ENCODE data around the gene TMEM178B. TPM values are rescaled to one million over a fixed set of nuclear protein-coding genes. Genes with fewer than 3 reads are reported as not detected.

The TMEM178B gene
- total and polyA plus RNA-seq, 8 donors: 0.16 to 5.6 (median 3.4) TPM

GRCh38 chr7:141312395-141312794, 238.5 kb downstream of the TMEM178B start:
- H3K4me1 ChIP-seq: no peaks in the 10 kb centered on the region
- no peak overlapping the region for H3K27ac ChIP-seq

GRCh38 chr7:141312828-141313521, 239.1 kb downstream of the TMEM178B start:
- no peak for TF ChIP-seq CTCF (IDR thresholded peaks at IDR 0.05)
- no peaks in the 10 kb centered on the region for H3K27me3 ChIP-seq
- no peak for ATAC-seq

More at GRCh38 chr7:141312395-141312794, 238.5 kb downstream of the TMEM178B start:
- ATAC-seq (no peak), DNase-seq (no peak)
- no peaks in the 10 kb centered on the region for H3K9me3 ChIP-seq
- intact Hi-C loops (cut with DNase I): no loop called here
- no peaks in the 10 kb centered on the region for H3K27me3 ChIP-seq
- no peaks in the 10 kb centered on the region for H3K36me3 ChIP-seq
- no peak overlapping the region for H3K4me3 ChIP-seq
- TF ChIP-seq CTCF (IDR thresholded peaks at IDR 0.05): no peak

GRCh38 chr7:141313896-141314295, 240.0 kb downstream of the TMEM178B start:
- intact Hi-C loops (cut with DNase I): no loop called here
- ATAC-seq (no peak), DNase-seq (no peak)
- Histone ChIP-seq H3K4me3 (no peak overlapping the region), H3K4me1 (no peaks in the 10 kb centered on the region), H3K36me3 (no peaks in the 10 kb centered on the region), H3K27ac (no peak overlapping the region), H3K27me3 (no peaks in the 10 kb centered on the region), H3K9me3 (no peaks in the 10 kb centered on the region)
- TF ChIP-seq CTCF (IDR thresholded peaks at IDR 0.05): no peak

More at GRCh38 chr7:141312828-141313521, 239.1 kb downstream of the TMEM178B start:
- Histone ChIP-seq H3K9me3 (no peaks in the 10 kb centered on the region), H3K27ac (no peak overlapping the region), H3K4me1 (no peaks in the 10 kb centered on the region), H3K4me3 (no peak overlapping the region), H3K36me3 (no peaks in the 10 kb centered on the region)
- no peak for DNase-seq
- intact Hi-C loops (cut with DNase I): no loop called here

GRCh38 chr7:141317033-141317585, 243.2 kb downstream of the TMEM178B start:
- no peak for TF ChIP-seq CTCF (IDR thresholded peaks at IDR 0.05)
- intact Hi-C loops (cut with DNase I): no loop called here
- Histone ChIP-seq H3K4me1 (no peaks in the 10 kb centered on the region), H3K27me3 (no peaks in the 10 kb centered on the region), H3K36me3 (no peaks in the 10 kb centered on the region), H3K27ac (no peak overlapping the region), H3K4me3 (no peak overlapping the region), H3K9me3 (no peaks in the 10 kb centered on the region)
- ATAC-seq (no peak), DNase-seq (no peak)

GRCh38 chr7:141320287-141320686, 246.4 kb downstream of the TMEM178B start:
- Histone ChIP-seq H3K4me3 (no peak overlapping the region), H3K9me3 (no peaks in the 10 kb centered on the region), H3K27ac (no peak overlapping the region), H3K36me3 (no peaks in the 10 kb centered on the region), H3K4me1 (no peaks in the 10 kb centered on the region), H3K27me3 (no peaks in the 10 kb centered on the region)
- no peak for TF ChIP-seq CTCF (IDR thresholded peaks at IDR 0.05)
- DNase-seq (no peak), ATAC-seq (no peak)
- intact Hi-C loops (cut with DNase I): no loop called here
